Stimulated activated naive B cell treated with anti-CD40 and anti-IgM and Interleukin-4, amounts not matched to agents 10 μg/mL and 1 μg/mL and 100 μg/mL, for 72 hours (primary cell): ENCODE data around the gene STUM.

Experiments
- ATAC-seq, 2 donors: fragments of 150-1000 bp; cut with Tn5 transposase; replicated peaks; 2 replicates each; pipeline ENCODE4 v1.10.0; 2021; ENCODE audit warnings: moderate library complexity in 1 of 2
- DNase-seq: peaks from one replicate; pipeline ENCODE4 v3.0.0; 2021
- H3K27ac Mint-ChIP-seq: one replicate; pipeline ENCODE4 v1.8.0; 2022; ENCODE audit warnings: mild to moderate bottlenecking, mixed read lengths
- H3K27me3 Mint-ChIP-seq, 2 donors: one replicate each; pipeline ENCODE4 v1.8.0; 2022; ENCODE audit warnings: mixed read lengths in 2 of 2
- H3K36me3 Mint-ChIP-seq, 2 donors: one replicate each; pipeline ENCODE4 v1.8.0; 2022; ENCODE audit warnings: mixed read lengths in 2 of 2, mild to moderate bottlenecking in 1 of 2
- H3K4me1 Mint-ChIP-seq, 2 donors: one replicate each; pipeline ENCODE4 v1.8.0; 2022; ENCODE audit warnings: mixed read lengths in 2 of 2, mild to moderate bottlenecking in 1 of 2
- H3K4me3 Mint-ChIP-seq, 2 donors: one replicate each; pipeline ENCODE4 v1.8.0; 2022; ENCODE audit warnings: mild to moderate bottlenecking in 2 of 2, mixed read lengths in 2 of 2, moderate library complexity in 1 of 2
- H3K9me3 Mint-ChIP-seq, 2 donors: one replicate each; pipeline ENCODE4 v1.8.0; 2022; ENCODE audit warnings: mixed read lengths in 2 of 2, mild to moderate bottlenecking in 1 of 2

Gene STUM

DNA sequence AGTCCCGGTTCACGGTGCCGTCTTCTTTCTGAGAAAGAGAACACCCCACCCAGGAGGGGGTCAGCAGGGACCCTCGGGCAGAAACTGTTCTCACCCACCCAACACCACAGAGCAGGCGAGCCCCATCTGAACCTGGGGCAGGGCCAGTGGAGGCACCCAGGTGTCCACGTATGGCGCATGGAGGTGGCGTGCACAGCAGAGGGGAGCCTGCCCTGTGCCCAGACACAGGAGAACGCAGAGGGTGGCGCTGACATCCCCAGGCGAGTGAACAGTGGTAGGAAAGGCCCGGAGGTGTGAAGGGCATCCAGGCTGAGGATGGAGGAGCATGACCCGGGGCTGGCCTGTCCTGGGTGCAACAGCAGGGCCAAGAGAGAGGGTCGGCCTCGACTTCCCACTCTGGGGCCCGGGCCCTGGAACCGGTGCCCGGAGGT is 91.1 kb downstream of the STUM start:
- Mint-ChIP-seq H3K9me3 (no peaks in the 10 kb centered on the region), H3K27ac (peak overlapping the region; percentile 81), H3K36me3 (peaks cover 59 to 83% of the 10 kb centered on the region in 2 donors), H3K27me3 (no peaks in the 10 kb centered on the region), H3K4me3 (peak overlapping the region in 1 of 2 donors; percentile 71), H3K4me1 (peaks cover 59 to 92% of the 10 kb centered on the region in 2 donors)
- DNase-seq (no peak), ATAC-seq (no peak)

DNA sequence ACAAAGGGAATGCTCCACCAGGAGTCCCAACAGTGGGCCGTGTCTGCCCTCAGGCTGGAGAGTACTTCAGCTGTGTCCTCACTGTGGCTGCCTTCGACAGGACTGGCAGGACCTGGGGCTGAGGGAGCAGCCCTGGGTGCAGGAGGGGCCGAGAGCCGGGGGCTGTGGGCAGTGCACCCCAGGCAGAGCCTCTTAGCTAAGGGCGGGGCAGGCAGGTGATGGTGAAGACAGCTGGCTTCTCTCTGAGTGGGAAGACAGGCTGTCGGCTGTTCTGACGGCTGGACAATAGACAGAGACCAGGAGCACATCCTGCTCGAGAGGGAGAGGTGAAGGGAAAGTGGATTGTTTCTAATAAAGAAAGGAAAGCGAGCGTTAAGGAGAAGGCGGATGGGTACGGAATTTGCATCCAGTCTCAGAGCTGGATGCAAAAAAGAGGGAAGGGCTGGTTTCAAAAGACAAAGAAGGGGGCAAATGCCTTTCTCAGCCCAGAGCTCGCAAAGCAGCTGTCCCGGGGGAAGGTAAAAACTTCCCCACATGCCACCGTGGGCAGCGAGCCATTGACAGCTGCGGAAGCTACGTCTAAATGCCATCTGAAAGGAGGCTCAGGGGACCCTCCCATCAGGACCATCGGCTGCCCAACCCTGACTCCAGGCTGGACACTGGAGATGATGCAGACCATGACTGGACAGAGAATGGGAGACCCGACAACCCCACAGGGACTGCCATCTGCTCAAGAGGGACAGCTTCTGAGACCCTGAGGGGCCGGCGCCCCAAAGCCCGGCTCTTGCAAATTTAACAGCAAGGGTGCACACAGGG is 92.0 kb downstream of the STUM start:
- Mint-ChIP-seq H3K36me3 (peaks cover 57 to 82% of the 10 kb centered on the region in 2 donors), H3K4me1 (peaks cover 59 to 92% of the 10 kb centered on the region in 2 donors), H3K4me3 (peak overlapping the region; percentile 39 to 71), H3K27ac (peak overlapping the region; percentile 81), H3K9me3 (no peaks in the 10 kb centered on the region), H3K27me3 (no peaks in the 10 kb centered on the region)
- DNase-seq (no peak), ATAC-seq (no peak)

DNA sequence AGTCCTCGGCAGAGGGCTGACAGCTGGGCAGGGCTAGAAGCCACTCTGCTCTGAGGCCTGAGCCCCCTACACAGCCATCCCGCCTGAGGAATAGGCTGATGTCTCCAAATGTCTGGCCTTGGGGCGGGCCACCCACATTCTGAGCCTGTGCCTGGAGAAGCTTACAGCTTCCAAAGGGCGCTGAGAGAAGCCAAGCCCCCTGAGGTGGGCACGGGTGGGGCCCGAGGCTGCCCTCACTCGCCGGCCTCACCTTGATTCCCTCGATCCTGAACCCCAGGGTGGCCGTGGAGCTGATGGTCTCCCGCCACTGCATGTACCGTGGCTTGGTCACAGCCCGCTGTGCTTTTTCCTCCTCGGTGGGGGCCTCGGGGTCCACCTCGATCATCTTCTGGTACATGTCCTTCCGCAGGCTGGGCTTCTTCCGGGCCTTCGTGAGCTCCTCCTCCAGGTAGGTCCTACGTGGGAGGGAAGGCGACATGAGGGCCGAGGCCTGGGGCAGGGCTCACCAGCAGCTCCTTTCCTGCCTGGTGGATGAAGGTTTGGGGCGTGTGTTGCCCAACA is 93.2 kb downstream of the STUM start:
- peaks cover 63 to 95% of the 10 kb centered on the region in 2 donors for H3K4me1 Mint-ChIP-seq

DNA sequence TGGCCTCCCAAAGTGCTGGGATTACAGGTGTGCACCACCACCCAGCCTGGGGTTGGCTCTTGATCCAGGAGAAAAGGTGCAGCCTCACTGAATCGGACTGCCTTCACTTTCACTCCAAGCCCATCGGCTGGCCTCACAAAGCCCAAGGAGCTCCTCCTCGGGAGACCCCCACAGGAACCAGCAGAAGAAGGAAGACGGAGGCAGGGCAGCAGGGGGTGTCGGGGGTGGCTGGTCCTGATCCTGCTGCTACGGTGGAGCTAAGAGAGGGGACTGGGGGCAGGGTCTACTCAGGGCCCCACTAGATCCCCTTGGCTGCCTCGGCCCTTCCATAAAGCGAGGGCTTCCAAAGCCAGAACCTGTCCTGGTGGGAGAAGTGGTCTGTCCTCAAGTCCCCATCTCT is 93.9 kb downstream of the STUM start:
- no peak for DNase-seq

More for the DNA sequence above, 93.2 kb downstream of the STUM start:
- no peaks in the 10 kb centered on the region for H3K9me3 Mint-ChIP-seq
- peaks cover 60 to 85% of the 10 kb centered on the region in 2 donors for H3K36me3 Mint-ChIP-seq
- H3K27me3 Mint-ChIP-seq, result no peaks in the 10 kb centered on the region
- H3K27ac Mint-ChIP-seq, result peak overlapping the region; percentile 73
- ATAC-seq (no peak), DNase-seq (no peak)
- peak overlapping the region in 1 of 2 donors; percentile 21 for H3K4me3 Mint-ChIP-seq

DNA sequence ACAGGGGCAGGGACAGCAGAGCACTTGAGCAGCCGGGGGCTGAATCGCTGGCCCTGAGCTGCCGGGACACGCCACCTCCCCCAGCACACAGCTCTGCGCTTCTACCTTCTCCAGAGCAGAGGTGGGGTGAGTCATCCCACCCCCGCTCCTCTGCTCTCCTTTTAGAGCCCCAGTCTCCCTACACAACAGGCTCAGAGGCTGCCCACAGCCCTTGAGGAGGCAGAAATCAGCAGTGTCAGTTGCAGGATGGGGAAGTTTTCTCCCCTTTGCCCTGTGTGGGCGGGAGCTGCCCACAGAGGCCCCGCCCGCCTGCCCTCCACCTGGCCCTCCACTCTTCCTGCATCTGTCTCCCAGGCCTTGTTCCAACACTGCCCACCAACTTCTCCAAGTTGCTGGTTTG is 94.6 kb downstream of the STUM start:
- Mint-ChIP-seq H3K27me3 (no peaks in the 10 kb centered on the region), H3K9me3 (no peaks in the 10 kb centered on the region), H3K4me1 (peaks cover 62 to 88% of the 10 kb centered on the region in 2 donors), H3K4me3 (peak overlapping the region; percentile 76 to 77), H3K27ac (peak overlapping the region; percentile 99), H3K36me3 (peaks cover 55 to 84% of the 10 kb centered on the region in 2 donors)
- ATAC-seq (peak; percentile 76 to 77), DNase-seq (peak; percentile 82)

More for the DNA sequence above, 93.9 kb downstream of the STUM start:
- Mint-ChIP-seq H3K9me3 (no peaks in the 10 kb centered on the region), H3K27ac (peak overlapping the region; percentile 99), H3K4me3 (peak overlapping the region; percentile 76 to 77), H3K36me3 (peaks cover 58 to 84% of the 10 kb centered on the region in 2 donors), H3K4me1 (peaks cover 61 to 92% of the 10 kb centered on the region in 2 donors), H3K27me3 (no peaks in the 10 kb centered on the region)
- no peak for ATAC-seq

DNA sequence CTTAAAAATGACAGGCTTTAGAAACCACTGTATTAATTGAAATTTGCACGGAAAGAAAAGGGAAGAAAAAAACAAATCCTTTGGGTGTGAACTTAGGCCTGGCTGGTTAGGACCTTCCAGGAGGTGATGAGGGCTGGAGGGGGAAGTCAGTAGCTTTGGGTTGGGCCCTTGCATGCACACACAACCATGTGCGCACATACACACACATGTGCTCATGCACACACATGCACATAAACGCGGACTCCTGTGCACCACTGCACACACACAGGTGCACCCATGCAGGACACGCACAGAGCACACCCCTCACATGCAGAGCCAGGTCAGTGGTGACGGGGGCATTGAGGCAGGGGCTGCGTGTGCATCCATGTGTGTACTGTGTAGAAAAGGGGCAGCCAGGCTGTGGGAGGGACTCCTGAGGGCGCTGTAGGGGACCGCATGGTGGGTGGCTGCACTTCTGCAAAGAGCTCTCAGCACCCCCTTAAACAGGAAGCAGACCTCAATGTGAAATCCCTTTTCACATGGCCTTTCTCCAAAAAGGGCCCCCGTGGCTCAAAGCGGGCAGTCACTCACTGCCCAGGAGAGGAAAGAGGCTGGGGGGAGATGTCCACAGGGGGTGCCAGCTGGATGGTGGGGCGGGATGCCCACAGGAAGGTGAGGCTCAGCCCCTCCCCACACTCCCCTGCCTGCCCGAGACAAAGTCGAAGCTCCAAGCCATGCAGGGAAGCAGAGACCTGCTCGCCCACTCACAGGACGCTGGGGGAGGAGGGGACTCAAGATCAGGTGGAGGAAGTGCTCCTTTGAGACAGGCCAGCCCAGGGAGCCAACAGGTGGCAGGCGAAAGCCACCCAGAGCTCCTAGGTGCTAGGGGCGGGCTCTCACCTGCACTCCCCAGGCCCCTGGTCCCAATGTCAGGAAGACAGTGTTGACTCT is 95.3 kb downstream of the STUM start:
- Mint-ChIP-seq H3K4me1 (peaks cover 63 to 88% of the 10 kb centered on the region in 2 donors), H3K27ac (peak overlapping the region; percentile 99), H3K9me3 (no peaks in the 10 kb centered on the region), H3K36me3 (peaks cover 57 to 85% of the 10 kb centered on the region in 2 donors), H3K27me3 (no peaks in the 10 kb centered on the region), H3K4me3 (peak overlapping the region; percentile 76 to 77)
- DNase-seq (peak; percentile 83), ATAC-seq (peak; percentile 80 to 82)

DNA sequence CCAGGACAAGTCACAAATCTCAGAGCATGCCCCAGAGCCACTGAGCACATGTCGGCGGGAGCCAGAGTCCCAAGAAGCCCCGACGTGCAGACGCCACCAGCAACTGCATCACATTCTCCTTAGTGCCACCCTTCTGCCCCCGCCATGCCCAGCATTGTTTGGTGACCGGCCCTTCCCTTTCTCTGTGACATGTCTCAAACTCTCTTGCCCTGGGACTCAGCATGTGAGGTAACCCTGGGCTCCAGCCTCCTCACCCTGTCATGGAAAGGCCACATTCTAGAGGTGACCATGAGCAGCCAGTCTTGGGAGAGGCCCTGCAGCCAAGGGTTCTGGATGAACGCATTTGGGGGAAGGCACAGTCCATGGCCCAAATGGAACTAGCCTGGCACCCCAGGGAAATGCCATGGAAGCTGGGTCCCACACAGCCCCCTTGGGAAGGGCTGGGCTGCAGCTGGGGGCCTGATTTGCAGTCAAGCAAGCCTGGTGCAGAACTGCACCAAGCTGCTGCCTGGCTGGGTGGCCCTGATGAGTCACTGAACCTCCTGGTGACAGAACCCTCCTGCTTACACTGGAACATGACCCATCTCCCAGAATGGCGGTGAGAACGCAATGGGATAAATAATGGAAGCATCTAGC is 96.1 kb downstream of the STUM start:
- DNase-seq (no peak), ATAC-seq (no peak)
- Mint-ChIP-seq H3K27ac (peak overlapping the region; percentile 99), H3K4me1 (peaks cover 65 to 82% of the 10 kb centered on the region in 2 donors), H3K27me3 (no peaks in the 10 kb centered on the region), H3K4me3 (peak overlapping the region; percentile 76 to 77), H3K9me3 (no peaks in the 10 kb centered on the region), H3K36me3 (peaks cover 55 to 83% of the 10 kb centered on the region in 2 donors)

DNA sequence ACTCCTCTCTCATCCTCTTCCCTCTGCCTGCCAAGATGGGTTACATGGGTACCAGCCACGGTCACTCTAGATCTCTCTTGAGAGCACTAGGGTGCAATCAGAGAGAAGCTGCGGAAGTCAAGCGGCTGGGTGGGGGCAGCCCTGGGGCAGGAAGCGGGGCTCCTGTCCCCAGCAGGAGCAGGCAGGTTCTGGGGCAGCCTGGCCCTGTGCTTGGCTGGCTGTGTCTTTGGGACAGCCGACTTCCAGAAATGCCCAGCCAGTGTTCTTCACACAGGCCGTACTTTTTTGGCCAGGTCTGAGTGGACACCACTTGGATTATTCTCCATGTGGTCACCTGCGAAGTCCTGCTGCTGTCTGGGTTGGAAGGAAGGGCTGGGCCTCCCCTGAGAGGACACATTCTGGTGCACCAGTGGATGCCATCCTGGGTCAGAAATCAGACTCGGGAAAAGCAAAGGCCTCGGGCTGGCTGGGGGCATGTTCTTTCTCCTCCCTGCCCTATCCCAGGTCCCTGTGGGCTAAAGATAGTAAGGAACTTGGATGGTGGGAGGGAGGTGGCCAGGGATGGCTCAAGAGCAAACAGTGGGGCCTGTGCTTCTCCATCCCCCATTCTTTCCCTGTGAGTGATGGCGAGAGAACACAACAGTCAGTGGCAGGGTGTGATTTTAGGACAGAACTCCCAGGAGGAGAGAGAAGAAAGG is 96.9 kb downstream of the STUM start:
- Mint-ChIP-seq H3K36me3 (peaks cover 51 to 79% of the 10 kb centered on the region in 2 donors), H3K4me1 (peaks cover 65 to 74% of the 10 kb centered on the region in 2 donors), H3K27me3 (no peaks in the 10 kb centered on the region), H3K4me3 (peak overlapping the region in 1 of 2 donors; percentile 14), H3K9me3 (no peaks in the 10 kb centered on the region), H3K27ac (peak overlapping the region; percentile 99)
- no peak for ATAC-seq
- no peak for DNase-seq

DNA sequence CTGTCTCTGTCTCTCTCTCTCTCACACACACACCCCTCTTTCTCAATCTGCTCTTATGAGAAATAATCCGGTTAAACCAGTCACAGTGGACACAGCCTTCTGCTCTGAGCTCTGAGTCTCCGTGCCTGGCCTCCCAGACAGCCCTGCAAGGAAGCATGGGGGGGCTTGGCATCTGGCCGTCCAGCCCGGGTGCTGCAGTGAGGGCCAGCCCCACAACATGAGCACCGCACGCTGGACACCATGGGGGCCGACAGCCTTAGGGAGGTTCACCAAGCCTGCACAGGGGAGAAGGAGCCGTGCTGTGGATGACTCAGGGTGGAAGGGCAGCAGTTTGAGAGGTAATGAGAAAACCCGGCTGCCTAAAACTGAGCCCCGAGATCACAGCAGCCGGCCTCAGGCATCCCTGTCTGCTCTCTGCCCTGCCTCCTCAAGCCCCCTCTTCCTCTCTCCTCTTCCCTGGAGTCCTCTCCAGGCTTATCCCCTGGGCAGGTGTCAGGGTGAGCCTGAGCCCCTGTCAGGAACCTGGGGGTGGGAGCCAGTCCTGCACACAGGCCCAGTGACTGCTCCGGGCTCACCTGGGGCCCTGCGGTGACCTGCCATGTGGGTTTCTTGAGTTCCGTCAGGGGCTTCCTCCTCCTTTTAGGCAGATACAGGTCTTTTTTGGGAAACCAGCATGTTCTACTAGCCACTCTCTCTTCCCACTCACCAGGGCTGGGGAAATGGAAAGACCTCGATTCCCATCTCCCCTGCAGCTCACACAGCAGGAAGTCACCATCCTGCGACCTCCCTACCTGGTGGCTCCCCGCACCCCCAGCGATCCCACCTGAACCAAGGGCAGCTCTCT is 97.7 kb downstream of the STUM start:
- H3K36me3 Mint-ChIP-seq, result peaks cover 51 to 77% of the 10 kb centered on the region in 2 donors
- DNase-seq (no peak), ATAC-seq (no peak)
- H3K4me1 Mint-ChIP-seq, result peaks cover 66% of the 10 kb centered on the region in 2 donors
- peak overlapping the region; percentile 8 to 55 for H3K4me3 Mint-ChIP-seq
- peak overlapping the region; percentile 32 for H3K27ac Mint-ChIP-seq
- no peaks in the 10 kb centered on the region for H3K27me3 Mint-ChIP-seq
- no peaks in the 10 kb centered on the region for H3K9me3 Mint-ChIP-seq

DNA sequence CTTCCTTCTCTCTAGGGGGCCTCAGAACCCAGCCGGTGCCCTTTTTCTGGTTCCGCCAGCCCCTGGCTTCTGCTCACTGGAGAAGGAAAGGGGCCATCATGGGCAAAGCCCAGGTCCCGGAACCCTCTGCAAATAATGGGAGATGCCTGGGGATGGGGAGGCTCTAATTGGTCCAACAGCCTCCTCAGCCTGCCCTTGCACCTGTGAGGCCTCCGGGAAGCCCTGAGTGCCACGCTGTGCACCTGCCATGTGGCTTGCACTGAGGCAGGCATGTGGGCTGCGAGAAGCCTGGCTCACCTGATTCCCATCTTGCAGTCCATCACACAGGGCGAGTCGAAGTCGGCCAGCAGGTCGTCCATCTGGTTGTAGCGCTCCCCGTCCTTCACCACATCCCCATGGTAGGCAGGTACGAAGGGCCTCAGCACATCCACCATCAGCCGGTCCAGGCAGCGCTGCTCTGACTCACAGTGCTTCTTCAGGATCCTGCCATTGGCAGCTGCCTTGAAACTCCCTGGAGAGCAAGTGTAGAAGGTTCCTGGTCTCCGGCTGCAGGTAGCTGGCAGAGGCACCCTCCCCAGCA is 98.4 kb downstream of the STUM start:
- Mint-ChIP-seq H3K4me1 (peaks cover 60 to 64% of the 10 kb centered on the region in 2 donors), H3K27me3 (no peaks in the 10 kb centered on the region), H3K9me3 (no peaks in the 10 kb centered on the region), H3K36me3 (peaks cover 47 to 71% of the 10 kb centered on the region in 2 donors), H3K27ac (peak overlapping the region; percentile 32), H3K4me3 (peak overlapping the region; percentile 8 to 55)
- no peak for DNase-seq
- ATAC-seq, result no peak

DNA sequence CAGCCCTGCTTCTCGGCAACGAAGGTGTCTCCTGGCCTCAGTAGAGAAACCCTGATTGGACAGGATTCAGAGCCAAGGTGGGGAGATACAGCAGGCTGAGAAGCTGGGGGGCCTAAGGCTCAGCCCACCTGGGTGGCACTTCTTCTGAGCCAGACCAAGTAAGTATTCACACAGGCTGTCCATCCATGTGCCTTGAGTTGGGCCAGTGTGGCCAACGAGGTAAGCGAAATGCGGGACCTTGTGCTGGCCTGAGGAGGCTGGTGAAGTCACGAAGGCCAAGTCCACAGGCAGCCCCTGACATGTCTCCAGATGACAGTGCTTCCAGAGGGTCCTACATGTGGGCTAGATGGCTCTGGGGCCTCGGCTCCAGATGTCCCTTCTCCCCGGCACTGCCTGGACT is 99.2 kb downstream of the STUM start:
- Mint-ChIP-seq H3K27ac (peak overlapping the region; percentile 9), H3K27me3 (no peaks in the 10 kb centered on the region), H3K4me1 (peaks cover 52 to 59% of the 10 kb centered on the region in 2 donors), H3K9me3 (no peaks in the 10 kb centered on the region), H3K4me3 (no peak overlapping the region), H3K36me3 (peaks cover 40 to 64% of the 10 kb centered on the region in 2 donors)
- DNase-seq (no peak), ATAC-seq (no peak)

DNA sequence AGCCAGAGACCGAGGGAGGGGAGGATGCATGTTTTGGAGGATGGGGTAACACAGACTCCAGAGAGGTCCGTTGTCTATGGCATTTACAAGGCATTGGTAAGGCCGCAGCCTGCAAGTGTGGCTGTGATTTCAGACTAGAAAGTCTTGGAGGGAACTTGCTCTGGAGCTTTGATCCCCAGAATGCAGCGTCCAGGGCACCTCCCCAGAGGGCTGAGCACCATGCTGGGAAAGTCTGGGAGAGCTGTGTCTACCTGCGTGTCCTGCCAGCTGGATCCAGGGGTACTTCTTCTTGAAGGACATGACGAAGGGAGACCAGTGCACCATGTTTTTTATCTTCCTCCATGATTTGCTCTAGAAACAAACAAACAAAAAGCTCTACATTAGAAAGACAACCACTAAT is 99.9 kb downstream of the STUM start:
- DNase-seq (no peak), ATAC-seq (no peak)
- H3K27ac Mint-ChIP-seq, result no peak overlapping the region
- H3K4me1 Mint-ChIP-seq, result peaks cover 45 to 52% of the 10 kb centered on the region in 2 donors
- no peaks in the 10 kb centered on the region for H3K9me3 Mint-ChIP-seq
- no peaks in the 10 kb centered on the region for H3K27me3 Mint-ChIP-seq
- no peak overlapping the region for H3K4me3 Mint-ChIP-seq
- peaks cover 37 to 60% of the 10 kb centered on the region in 2 donors for H3K36me3 Mint-ChIP-seq
